Iris pigment epithelial cell (primary cell): Measurements from ENCODE around the gene TNNT3.
"Not testable (repeated sequence)": the region's sequence is repeated elsewhere in the genome, so short reads cannot be mapped to it uniquely, and the experiment has no call there.

Experiments
- DNase-seq: peaks from one replicate; pipeline ENCODE4 v3.0.0-alpha.2; 2011; ENCODE audit warnings: low read depth

Gene TNNT3

DNA sequence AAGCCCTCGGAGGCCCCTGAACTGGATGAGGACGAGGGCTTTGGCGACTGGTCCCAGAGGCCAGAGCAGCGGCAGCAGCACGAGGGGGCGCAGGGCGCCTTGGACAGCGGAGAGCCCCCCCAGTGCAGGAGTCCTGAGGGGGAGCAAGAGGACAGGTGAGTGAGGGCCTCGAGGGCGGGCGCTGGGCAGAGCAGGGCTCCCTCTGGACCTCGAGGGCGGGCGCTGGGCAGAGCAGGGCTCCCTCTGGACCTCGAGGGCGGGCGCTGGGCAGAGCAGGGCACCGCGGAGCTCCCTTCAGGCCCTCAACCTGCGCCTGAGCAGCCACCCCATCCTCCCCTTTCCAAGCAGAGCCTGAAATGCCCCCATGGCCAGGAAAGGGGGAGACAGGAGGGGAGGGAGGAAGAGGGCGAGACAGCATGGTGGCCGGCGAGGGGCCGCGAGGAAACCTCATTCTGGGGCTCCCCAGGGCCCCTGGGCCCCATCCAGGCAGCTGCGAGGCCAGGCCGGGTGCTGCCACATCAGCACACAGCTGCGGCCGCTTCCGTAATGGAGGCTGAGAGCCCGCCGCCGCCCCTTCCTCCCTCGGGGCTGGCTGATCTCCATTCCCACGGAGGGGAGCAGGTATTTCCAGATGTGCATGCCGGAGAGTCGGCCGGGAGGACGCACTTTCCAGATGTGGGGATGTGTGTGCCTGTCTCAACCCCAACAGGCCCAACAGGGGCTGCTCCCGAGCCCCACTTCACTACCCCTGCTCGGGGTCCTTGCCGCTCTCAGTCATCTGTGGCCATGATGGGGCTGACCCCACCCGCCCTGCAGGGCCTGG lies 37.9 kb upstream of the TNNT3 start:
- DNase-seq: no peak

DNA sequence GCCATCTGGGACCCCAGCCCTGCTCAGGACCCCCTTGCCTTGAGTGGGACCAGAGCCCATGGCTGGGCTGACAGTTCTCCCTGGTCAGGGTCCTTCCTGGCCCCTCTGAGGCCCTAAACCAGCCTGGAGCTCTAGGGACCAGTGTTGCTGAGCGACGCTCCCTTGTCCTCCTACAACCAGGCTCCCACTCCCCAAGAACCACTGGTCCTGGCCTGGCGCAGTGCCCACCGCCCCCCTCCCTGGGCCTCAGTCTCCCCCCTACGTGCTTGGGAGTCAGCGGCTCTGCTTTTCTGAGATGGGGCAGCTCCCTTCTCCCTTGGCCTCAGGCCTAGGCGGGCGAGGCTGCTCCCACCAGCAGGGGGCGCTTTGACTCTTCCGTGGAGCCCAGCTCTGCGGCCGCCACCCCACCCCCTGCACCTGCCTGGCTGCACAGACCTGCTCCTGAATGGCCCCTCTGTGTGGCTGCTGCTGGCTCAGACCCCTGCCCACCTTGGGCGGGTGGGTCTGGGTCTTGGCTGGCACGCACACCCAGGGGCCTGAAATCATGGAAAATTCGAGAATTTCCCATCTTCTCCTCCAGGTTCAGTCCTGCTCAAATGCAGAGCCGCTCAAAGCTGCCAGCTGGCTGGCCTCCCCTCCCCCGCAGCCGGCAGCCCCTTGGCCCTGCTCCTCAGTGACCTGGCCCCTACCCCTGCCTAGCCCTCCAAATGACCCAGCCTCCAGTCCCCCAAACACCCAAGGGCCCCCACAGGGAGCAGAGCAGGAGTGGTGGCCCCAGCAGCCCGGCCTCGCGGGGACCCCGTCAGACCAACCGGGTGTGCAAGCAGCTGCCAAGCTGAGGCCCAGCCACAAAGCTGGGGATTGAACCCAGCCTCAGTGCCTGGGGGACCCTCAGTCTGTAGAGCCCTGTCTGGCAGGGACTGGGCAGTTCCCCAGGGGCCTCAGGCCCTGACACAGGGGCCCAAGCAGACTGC lies 37.0 kb upstream of the TNNT3 start:
- peak; percentile 71 for DNase-seq

GRCh38 chr11:1883346-1884302 lies 35.9 kb upstream of the TNNT3 start:
- DNase-seq: no peak

- DNase-seq: no peak
Measured at GRCh38 chr11:1884303-1884700, 35.2 kb upstream of the TNNT3 start.

GRCh38 chr11:1886551-1886950 lies 33.0 kb upstream of the TNNT3 start:
- not testable (repeated sequence) for DNase-seq

DNA sequence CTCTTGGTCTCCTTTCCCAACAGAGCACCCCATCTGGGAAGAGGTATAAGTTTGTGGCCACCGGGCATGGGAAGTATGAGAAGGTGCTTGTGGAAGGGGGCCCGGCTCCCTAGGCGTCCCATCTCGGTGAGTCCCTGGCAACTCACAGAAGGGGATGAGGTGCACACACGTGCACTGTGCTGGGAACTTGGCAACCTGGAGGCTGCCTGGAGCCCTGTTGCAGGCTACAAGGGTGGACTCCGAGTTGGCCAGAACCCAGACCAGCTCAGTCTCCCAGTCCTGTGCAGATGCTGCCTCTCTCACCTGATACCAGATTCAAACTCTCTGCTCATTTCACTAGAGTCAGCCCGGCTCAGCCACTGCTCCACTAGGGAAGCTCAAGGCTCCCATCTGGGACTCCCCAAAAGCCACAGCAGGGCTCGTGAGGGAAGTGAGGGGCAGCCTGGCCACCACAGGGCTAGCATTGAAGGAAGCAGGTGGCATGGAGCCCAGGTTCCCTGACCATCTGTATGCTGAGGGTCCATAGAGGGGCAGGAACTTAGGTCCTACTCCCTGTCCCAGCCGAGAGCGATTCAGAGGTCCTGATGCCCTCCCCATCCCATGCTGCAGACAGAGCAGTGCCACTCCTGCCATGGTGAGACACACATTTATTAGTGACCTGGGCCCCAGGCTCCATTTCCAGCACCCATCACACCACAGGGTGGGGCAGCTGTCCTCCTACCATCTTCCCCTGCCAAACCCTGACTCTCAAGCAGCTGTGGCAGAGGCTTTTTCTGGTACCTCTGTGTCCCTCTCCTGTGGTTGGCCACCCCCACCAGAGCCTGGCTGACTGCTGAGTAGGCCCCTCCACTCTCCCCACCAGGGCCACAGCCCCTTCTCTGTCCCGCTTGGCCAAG lies 31.8 kb upstream of the TNNT3 start:
- no peak for DNase-seq

DNA sequence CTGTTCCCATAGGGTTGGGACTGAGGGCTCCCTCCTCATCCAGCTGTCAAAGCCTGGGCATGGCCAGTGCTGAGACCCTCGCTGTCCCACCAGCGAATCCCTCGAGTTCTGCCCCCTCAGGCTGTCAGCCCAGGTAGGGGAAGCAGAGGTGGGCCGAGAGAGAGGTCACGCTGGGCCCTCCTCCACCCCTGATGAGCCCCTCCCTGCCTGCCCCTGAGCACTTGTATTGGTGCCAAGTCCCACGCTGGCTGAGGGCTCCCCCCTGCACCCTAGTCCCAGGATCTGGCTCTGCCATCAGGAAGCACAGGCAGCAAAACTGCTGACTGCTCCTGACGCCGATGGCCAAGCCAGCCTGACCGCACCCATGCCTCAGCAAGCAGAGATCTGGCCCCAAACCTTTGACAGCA lies 31.2 kb upstream of the TNNT3 start:
- DNase-seq: no peak

DNA sequence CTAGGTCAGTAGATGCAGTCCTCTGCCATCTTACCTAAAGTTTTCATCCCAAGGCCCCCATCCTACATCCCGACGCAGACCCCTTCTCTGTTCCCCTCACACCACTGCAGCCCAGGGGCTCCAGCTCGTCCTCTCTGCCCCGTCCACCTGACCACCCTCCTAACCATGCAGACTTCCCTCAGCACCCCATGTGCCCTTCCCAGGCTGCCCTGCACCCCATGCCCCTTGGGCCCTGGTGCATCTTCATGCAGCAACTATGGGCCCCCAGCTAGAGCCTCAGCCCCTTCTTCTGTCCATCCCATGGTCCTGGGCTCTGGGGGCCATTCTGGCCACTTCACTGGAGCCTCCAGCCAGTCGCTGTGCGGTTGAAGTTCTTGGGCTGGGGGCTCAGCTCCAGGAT lies 30.7 kb upstream of the TNNT3 start:
- no peak for DNase-seq

DNA sequence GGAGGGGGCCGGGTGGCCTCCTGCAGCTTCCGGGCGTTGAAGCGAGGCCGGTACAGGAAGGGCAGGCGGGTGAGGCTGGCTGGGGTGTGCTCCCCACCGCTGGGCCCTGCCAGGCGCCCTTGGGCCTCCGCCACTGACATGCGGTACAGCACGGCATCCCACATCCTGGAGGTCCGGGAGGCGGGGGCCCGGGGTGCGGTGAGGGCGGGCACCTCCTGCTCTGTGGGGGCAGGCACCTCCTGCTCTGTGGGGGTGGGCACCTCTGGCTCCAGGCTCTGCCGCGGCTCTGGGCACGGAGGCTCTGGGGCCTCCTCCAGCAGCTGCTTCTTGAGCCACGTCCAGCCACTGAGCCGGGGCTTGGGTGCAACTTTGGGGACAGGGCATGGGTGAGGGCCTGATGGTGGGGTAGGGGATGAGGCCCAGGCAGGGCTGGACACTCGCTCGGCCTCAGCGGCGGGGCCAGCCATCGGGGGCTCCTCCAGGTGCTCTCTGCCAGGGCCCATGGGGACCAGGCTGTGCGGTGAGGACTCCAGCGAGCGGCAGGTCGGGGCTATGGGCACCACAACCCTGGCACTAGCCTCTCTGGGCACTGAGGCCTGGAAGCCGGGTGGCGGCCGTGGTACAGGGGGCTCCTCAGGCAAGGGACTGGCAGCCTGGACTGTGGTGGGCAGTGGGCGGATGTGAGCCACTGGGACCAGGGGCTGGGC lies 30.1 kb upstream of the TNNT3 start:
- DNase-seq: no peak

- no peak for DNase-seq
Measured at GRCh38 chr11:1889941-1890855, 29.3 kb upstream of the TNNT3 start.

GRCh38 chr11:1890856-1891830 lies 28.4 kb upstream of the TNNT3 start:
- no peak for DNase-seq

- DNase-seq: no peak
Measured at GRCh38 chr11:1891831-1892115, 27.7 kb upstream of the TNNT3 start, which contains the start of gene PRR33. Gene PRR33, minus strand, starts transcription at chr11:1891895. Its CDS starts 1,311 bp downstream, at chr11:1890584.

DNA sequence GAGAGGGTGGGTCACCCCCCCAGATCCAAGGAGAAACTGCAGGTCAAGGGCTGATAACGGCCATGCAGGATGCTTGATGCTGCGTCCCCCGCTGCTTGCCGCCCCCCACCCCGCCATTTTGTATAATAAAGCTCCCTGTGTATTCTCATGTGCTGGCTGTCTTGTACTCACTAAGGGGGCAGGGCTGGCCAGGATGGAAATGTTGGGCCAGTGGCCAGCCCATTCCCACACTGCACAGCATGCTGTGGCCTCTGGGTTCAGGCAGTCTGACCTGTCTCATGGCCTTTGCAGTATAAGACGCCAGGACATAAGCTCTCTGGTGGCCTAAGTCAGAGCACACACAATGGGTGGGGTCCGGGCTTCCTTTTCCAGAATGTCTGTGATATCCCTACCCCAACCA lies 27.4 kb upstream of the TNNT3 start:
- no peak for DNase-seq

GRCh38 chr11:1892558-1892957 lies 26.9 kb upstream of the TNNT3 start:
- no peak for DNase-seq

DNA sequence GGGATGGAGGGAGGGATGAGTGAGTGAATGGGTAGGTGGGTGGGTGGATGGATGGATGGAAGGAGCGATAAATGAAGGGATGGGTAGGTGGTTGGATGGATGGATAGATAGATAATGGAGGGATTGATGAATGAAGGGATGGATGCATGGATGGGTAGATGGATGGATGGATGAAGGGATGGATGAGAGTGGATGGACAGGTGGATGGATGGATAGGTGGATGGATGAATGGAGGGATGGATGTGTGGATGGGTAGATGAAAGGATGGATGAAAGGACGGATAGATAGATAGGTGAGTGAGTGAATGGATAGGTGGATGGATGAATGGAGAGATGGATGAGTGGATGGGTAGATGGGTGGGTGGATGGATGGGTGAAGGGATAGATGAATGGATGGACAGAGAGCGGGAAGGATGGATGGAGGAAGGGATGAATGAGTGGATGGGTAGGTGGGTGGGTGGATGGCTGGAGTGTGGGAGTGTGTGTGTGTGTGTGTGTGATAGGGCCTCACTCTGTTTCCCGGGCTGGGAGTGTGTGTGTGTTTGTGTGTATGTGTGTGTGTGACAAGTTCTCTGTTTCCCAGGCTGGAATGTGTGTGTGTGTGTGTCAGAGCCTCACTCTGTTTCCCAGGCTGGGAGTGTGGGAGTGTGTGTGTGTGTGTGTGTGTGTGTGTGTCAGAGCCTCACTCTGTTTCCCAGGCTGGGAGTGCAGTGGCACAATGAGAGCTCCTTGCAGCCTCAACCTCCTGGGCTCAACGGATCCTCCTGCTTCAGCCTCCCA lies 25.7 kb upstream of the TNNT3 start:
- DNase-seq: no peak

DNA sequence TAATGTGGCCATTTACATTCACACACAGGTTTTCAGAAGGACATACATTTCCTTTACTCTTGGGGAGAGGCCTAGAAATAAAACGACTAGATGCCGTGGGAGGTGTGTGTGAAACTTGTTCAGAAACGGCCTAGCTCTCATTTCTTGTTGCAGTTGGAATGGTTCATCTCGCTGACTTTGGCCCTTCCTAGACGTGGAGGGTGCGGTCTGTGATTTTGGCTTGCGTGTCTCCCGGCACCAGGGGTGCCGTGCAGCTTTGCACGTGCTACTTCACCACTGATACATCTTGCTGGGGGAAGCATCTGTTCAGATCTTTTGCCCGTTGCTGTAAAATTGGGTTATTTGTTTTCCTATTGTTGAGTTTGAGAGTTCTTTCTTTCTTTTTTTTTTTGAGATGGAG lies 24.7 kb upstream of the TNNT3 start:
- no peak for DNase-seq

GRCh38 chr11:1896468-1896867 lies 23.0 kb upstream of the TNNT3 start:
- no peak for DNase-seq
